ENCODE results near the gene ZXDC. TPM values are rescaled to one million over a fixed set of nuclear protein-coding genes. Genes with fewer than 3 reads are reported as not detected.

Gene ZXDC
- polyA plus RNA-seq, 1 donor = 35.9 TPM

GRCh38 chr3:126498929-126499328 lies 23.2 kb upstream of the ZXDC start:
- Histone ChIP-seq H3K9me3 (ENCODE audit: control insufficient read depth, low read depth, low read length) (no peaks in the 10 kb centered on the region), H3K27ac (ENCODE audit: low read length) (no peak overlapping the region), H3K4me1 (ENCODE audit: control insufficient read depth, insufficient read depth, low read length) (no peaks in the 10 kb centered on the region), H3K36me3 (ENCODE audit: control insufficient read depth, insufficient read depth, low read length) (no peaks in the 10 kb centered on the region), H3K27me3 (ENCODE audit: control insufficient read depth, insufficient read depth, low read length) (no peaks in the 10 kb centered on the region), H3K4me3 (ENCODE audit: low read length) (no peak overlapping the region)
- DNase-seq = no peak
- WGBS (ENCODE audit: insufficient coverage, low lambda C conversion rate) = no CpG with 5 or more reads among the region's 10 CpGs

GRCh38 chr3:126498461-126498860 lies 22.8 kb upstream of the ZXDC start:
- Histone ChIP-seq H3K27ac (ENCODE audit: low read length) (no peak overlapping the region), H3K4me1 (ENCODE audit: control insufficient read depth, insufficient read depth, low read length) (no peaks in the 10 kb centered on the region)
- WGBS (ENCODE audit: insufficient coverage, low lambda C conversion rate) = no CpG with 5 or more reads among the region's 4 CpGs

GRCh38 chr3:126497956-126498355 lies 22.3 kb upstream of the ZXDC start:
- Histone ChIP-seq H3K4me1 (ENCODE audit: control insufficient read depth, insufficient read depth, low read length) (no peaks in the 10 kb centered on the region), H3K9me3 (ENCODE audit: control insufficient read depth, low read depth, low read length) (no peaks in the 10 kb centered on the region), H3K27me3 (ENCODE audit: control insufficient read depth, insufficient read depth, low read length) (no peaks in the 10 kb centered on the region), H3K36me3 (ENCODE audit: control insufficient read depth, insufficient read depth, low read length) (no peaks in the 10 kb centered on the region), H3K27ac (ENCODE audit: low read length) (no peak overlapping the region), H3K4me3 (ENCODE audit: low read length) (no peak overlapping the region)
- DNase-seq = no peak
- no CpG with 5 or more reads among the region's 6 CpGs for WGBS (ENCODE audit: insufficient coverage, low lambda C conversion rate)

More at GRCh38 chr3:126498461-126498860, 22.8 kb upstream of the ZXDC start:
- no peak for DNase-seq
- no peaks in the 10 kb centered on the region for H3K9me3 ChIP-seq (ENCODE audit: control insufficient read depth, low read depth, low read length)
- H3K36me3 ChIP-seq (ENCODE audit: control insufficient read depth, insufficient read depth, low read length) = no peaks in the 10 kb centered on the region
- H3K27me3 ChIP-seq (ENCODE audit: control insufficient read depth, insufficient read depth, low read length) = no peaks in the 10 kb centered on the region
- no peak overlapping the region for H3K4me3 ChIP-seq (ENCODE audit: low read length)

- Histone ChIP-seq H3K27ac (ENCODE audit: low read length) (no peak overlapping the region), H3K4me3 (ENCODE audit: low read length) (no peak overlapping the region), H3K36me3 (ENCODE audit: control insufficient read depth, insufficient read depth, low read length) (no peaks in the 10 kb centered on the region), H3K9me3 (ENCODE audit: control insufficient read depth, low read depth, low read length) (no peaks in the 10 kb centered on the region), H3K27me3 (ENCODE audit: control insufficient read depth, insufficient read depth, low read length) (no peaks in the 10 kb centered on the region), H3K4me1 (ENCODE audit: control insufficient read depth, insufficient read depth, low read length) (no peaks in the 10 kb centered on the region)
- DNase-seq = peak in 1 of 2 donors; percentile 35
- WGBS (ENCODE audit: insufficient coverage, low lambda C conversion rate) = no CpG with 5 or more reads among the region's 21 CpGs
Observed at GRCh38 chr3:126496894-126497850, 21.5 kb upstream of the ZXDC start.

- Histone ChIP-seq H3K27me3 (ENCODE audit: control insufficient read depth, insufficient read depth, low read length) (no peaks in the 10 kb centered on the region), H3K4me3 (ENCODE audit: low read length) (no peak overlapping the region), H3K9me3 (ENCODE audit: control insufficient read depth, low read depth, low read length) (no peaks in the 10 kb centered on the region), H3K4me1 (ENCODE audit: control insufficient read depth, insufficient read depth, low read length) (no peaks in the 10 kb centered on the region), H3K36me3 (ENCODE audit: control insufficient read depth, insufficient read depth, low read length) (no peaks in the 10 kb centered on the region), H3K27ac (ENCODE audit: low read length) (no peak overlapping the region)
- WGBS (ENCODE audit: insufficient coverage, low lambda C conversion rate) = no CpG with 5 or more reads among the region's 8 CpGs
- no peak for DNase-seq
Observed at GRCh38 chr3:126495786-126496185, 20.1 kb upstream of the ZXDC start.

GRCh38 chr3:126494970-126495230 lies 19.2 kb upstream of the ZXDC start:
- WGBS (ENCODE audit: insufficient coverage, low lambda C conversion rate) = no CpG with 5 or more reads among the region's 6 CpGs
- Histone ChIP-seq H3K9me3 (ENCODE audit: control insufficient read depth, low read depth, low read length) (no peaks in the 10 kb centered on the region), H3K27me3 (ENCODE audit: control insufficient read depth, insufficient read depth, low read length) (no peaks in the 10 kb centered on the region), H3K4me3 (ENCODE audit: low read length) (no peak overlapping the region), H3K27ac (ENCODE audit: low read length) (no peak overlapping the region), H3K36me3 (ENCODE audit: control insufficient read depth, insufficient read depth, low read length) (no peaks in the 10 kb centered on the region), H3K4me1 (ENCODE audit: control insufficient read depth, insufficient read depth, low read length) (no peaks in the 10 kb centered on the region)
- DNase-seq = no peak

- Histone ChIP-seq H3K27ac (ENCODE audit: low read length) (no peak overlapping the region), H3K27me3 (ENCODE audit: control insufficient read depth, insufficient read depth, low read length) (no peaks in the 10 kb centered on the region), H3K4me3 (ENCODE audit: low read length) (no peak overlapping the region), H3K36me3 (ENCODE audit: control insufficient read depth, insufficient read depth, low read length) (no peaks in the 10 kb centered on the region), H3K4me1 (ENCODE audit: control insufficient read depth, insufficient read depth, low read length) (no peaks in the 10 kb centered on the region), H3K9me3 (ENCODE audit: control insufficient read depth, low read depth, low read length) (no peaks in the 10 kb centered on the region)
- WGBS (ENCODE audit: insufficient coverage, low lambda C conversion rate) = no CpG with 5 or more reads among the region's 12 CpGs
- DNase-seq = no peak
Observed at GRCh38 chr3:126494204-126494969, 18.7 kb upstream of the ZXDC start.

- Histone ChIP-seq H3K36me3 (ENCODE audit: control insufficient read depth, insufficient read depth, low read length) (no peaks in the 10 kb centered on the region), H3K27me3 (ENCODE audit: control insufficient read depth, insufficient read depth, low read length) (no peaks in the 10 kb centered on the region), H3K4me3 (ENCODE audit: low read length) (no peak overlapping the region), H3K9me3 (ENCODE audit: control insufficient read depth, low read depth, low read length) (no peaks in the 10 kb centered on the region), H3K4me1 (ENCODE audit: control insufficient read depth, insufficient read depth, low read length) (no peaks in the 10 kb centered on the region), H3K27ac (ENCODE audit: low read length) (no peak overlapping the region)
- DNase-seq = no peak
- WGBS (ENCODE audit: insufficient coverage, low lambda C conversion rate) = 85% methylated on average over 2 of the region's 9 CpGs
Observed at GRCh38 chr3:126493739-126494138, 18.0 kb upstream of the ZXDC start.

- H3K4me1 ChIP-seq (ENCODE audit: control insufficient read depth, insufficient read depth, low read length) = no peaks in the 10 kb centered on the region
- H3K36me3 ChIP-seq (ENCODE audit: control insufficient read depth, insufficient read depth, low read length) = no peaks in the 10 kb centered on the region
- WGBS (ENCODE audit: insufficient coverage, low lambda C conversion rate) = 93% methylated on average over 3 of the region's 14 CpGs
- no peaks in the 10 kb centered on the region for H3K9me3 ChIP-seq (ENCODE audit: control insufficient read depth, low read depth, low read length)
- H3K27me3 ChIP-seq (ENCODE audit: control insufficient read depth, insufficient read depth, low read length) = no peaks in the 10 kb centered on the region
- DNase-seq = no peak
- no peak overlapping the region for H3K27ac ChIP-seq (ENCODE audit: low read length)
- no peak overlapping the region for H3K4me3 ChIP-seq (ENCODE audit: low read length)
Observed at GRCh38 chr3:126493051-126493450, 17.4 kb upstream of the ZXDC start.

- Histone ChIP-seq H3K27ac (ENCODE audit: low read length) (no peak overlapping the region), H3K9me3 (ENCODE audit: control insufficient read depth, low read depth, low read length) (no peaks in the 10 kb centered on the region), H3K36me3 (ENCODE audit: control insufficient read depth, insufficient read depth, low read length) (no peaks in the 10 kb centered on the region), H3K4me1 (ENCODE audit: control insufficient read depth, insufficient read depth, low read length) (no peaks in the 10 kb centered on the region), H3K27me3 (ENCODE audit: control insufficient read depth, insufficient read depth, low read length) (peaks cover 4% of the 10 kb centered on the region), H3K4me3 (ENCODE audit: low read length) (no peak overlapping the region)
- no CpG with 5 or more reads among the region's 21 CpGs for WGBS (ENCODE audit: insufficient coverage, low lambda C conversion rate)
- DNase-seq = no peak
Observed at GRCh38 chr3:126491221-126492013, 15.7 kb upstream of the ZXDC start.
